ENCODE data around the gene TTC28.

TTC28 gene

GRCh38 chr22:28316014-28316413 lies 363.6 kb downstream of the TTC28 start:
- Histone ChIP-seq H3K9me3 (ENCODE audit: control insufficient read depth, insufficient read depth, low read length) (no peaks in the 10 kb centered on the region), H3K9ac (ENCODE audit: low read depth, low read length) (no peak overlapping the region), H3K4me3 (ENCODE audit: low read depth, low read length) (no peak overlapping the region), H3K27me3 (ENCODE audit: control insufficient read depth, insufficient read depth, low read length) (no peaks in the 10 kb centered on the region), H3K36me3 (ENCODE audit: control insufficient read depth, insufficient read depth, low read length) (no peaks in the 10 kb centered on the region), H3K4me1 (ENCODE audit: control insufficient read depth, insufficient read depth, low read length) (no peaks in the 10 kb centered on the region)

- no peaks in the 10 kb centered on the region for H3K4me1 ChIP-seq (ENCODE audit: control insufficient read depth, insufficient read depth, low read length)
- no peak overlapping the region for H3K9ac ChIP-seq (ENCODE audit: low read depth, low read length)
- no peaks in the 10 kb centered on the region for H3K27me3 ChIP-seq (ENCODE audit: control insufficient read depth, insufficient read depth, low read length)
- no peaks in the 10 kb centered on the region for H3K36me3 ChIP-seq (ENCODE audit: control insufficient read depth, insufficient read depth, low read length)
- H3K9me3 ChIP-seq (ENCODE audit: control insufficient read depth, insufficient read depth, low read length): no peaks in the 10 kb centered on the region
- H3K4me3 ChIP-seq (ENCODE audit: low read depth, low read length): no peak overlapping the region
These were observed 364.7 kb downstream of the TTC28 start for GRCh38 chr22:28314959-28315358.

GRCh38 chr22:28310299-28310698 lies 369.3 kb downstream of the TTC28 start:
- Histone ChIP-seq H3K4me1 (ENCODE audit: control insufficient read depth, insufficient read depth, low read length) (no peaks in the 10 kb centered on the region), H3K27me3 (ENCODE audit: control insufficient read depth, insufficient read depth, low read length) (no peaks in the 10 kb centered on the region), H3K36me3 (ENCODE audit: control insufficient read depth, insufficient read depth, low read length) (no peaks in the 10 kb centered on the region), H3K4me3 (ENCODE audit: low read depth, low read length) (no peak overlapping the region), H3K9ac (ENCODE audit: low read depth, low read length) (no peak overlapping the region), H3K9me3 (ENCODE audit: control insufficient read depth, insufficient read depth, low read length) (no peaks in the 10 kb centered on the region)

GRCh38 chr22:28299753-28300152 lies 379.9 kb downstream of the TTC28 start:
- no peaks in the 10 kb centered on the region for H3K36me3 ChIP-seq (ENCODE audit: control insufficient read depth, insufficient read depth, low read length)
- H3K27me3 ChIP-seq (ENCODE audit: control insufficient read depth, insufficient read depth, low read length): no peaks in the 10 kb centered on the region
- H3K4me3 ChIP-seq (ENCODE audit: low read depth, low read length): no peak overlapping the region
- no peaks in the 10 kb centered on the region for H3K4me1 ChIP-seq (ENCODE audit: control insufficient read depth, insufficient read depth, low read length)
- no peaks in the 10 kb centered on the region for H3K9me3 ChIP-seq (ENCODE audit: control insufficient read depth, insufficient read depth, low read length)
- H3K9ac ChIP-seq (ENCODE audit: low read depth, low read length): no peak overlapping the region

- no peaks in the 10 kb centered on the region for H3K27me3 ChIP-seq (ENCODE audit: control insufficient read depth, insufficient read depth, low read length)
- H3K4me3 ChIP-seq (ENCODE audit: low read depth, low read length): no peak overlapping the region
- H3K4me1 ChIP-seq (ENCODE audit: control insufficient read depth, insufficient read depth, low read length): no peaks in the 10 kb centered on the region
- H3K9me3 ChIP-seq (ENCODE audit: control insufficient read depth, insufficient read depth, low read length): no peaks in the 10 kb centered on the region
- H3K36me3 ChIP-seq (ENCODE audit: control insufficient read depth, insufficient read depth, low read length): no peaks in the 10 kb centered on the region
- no peak overlapping the region for H3K9ac ChIP-seq (ENCODE audit: low read depth, low read length)
These were observed 380.3 kb downstream of the TTC28 start for GRCh38 chr22:28299309-28299708.

- no peak overlapping the region for H3K4me3 ChIP-seq (ENCODE audit: low read depth, low read length)
These were observed 382.1 kb downstream of the TTC28 start for GRCh38 chr22:28297504-28297903.

GRCh38 chr22:28296452-28296851 lies 383.2 kb downstream of the TTC28 start:
- Histone ChIP-seq H3K9me3 (ENCODE audit: control insufficient read depth, insufficient read depth, low read length) (no peaks in the 10 kb centered on the region), H3K4me1 (ENCODE audit: control insufficient read depth, insufficient read depth, low read length) (no peaks in the 10 kb centered on the region)

More at GRCh38 chr22:28297504-28297903, 382.1 kb downstream of the TTC28 start:
- H3K4me1 ChIP-seq (ENCODE audit: control insufficient read depth, insufficient read depth, low read length): no peaks in the 10 kb centered on the region
- no peaks in the 10 kb centered on the region for H3K36me3 ChIP-seq (ENCODE audit: control insufficient read depth, insufficient read depth, low read length)
- no peak overlapping the region for H3K9ac ChIP-seq (ENCODE audit: low read depth, low read length)
- H3K27me3 ChIP-seq (ENCODE audit: control insufficient read depth, insufficient read depth, low read length): no peaks in the 10 kb centered on the region
- H3K9me3 ChIP-seq (ENCODE audit: control insufficient read depth, insufficient read depth, low read length): no peaks in the 10 kb centered on the region

GRCh38 chr22:28283068-28283654 lies 396.5 kb downstream of the TTC28 start:
- Histone ChIP-seq H3K4me3 (ENCODE audit: low read depth, low read length) (no peak overlapping the region), H3K9ac (ENCODE audit: low read depth, low read length) (no peak overlapping the region), H3K36me3 (ENCODE audit: control insufficient read depth, insufficient read depth, low read length) (no peaks in the 10 kb centered on the region), H3K9me3 (ENCODE audit: control insufficient read depth, insufficient read depth, low read length) (no peaks in the 10 kb centered on the region), H3K4me1 (ENCODE audit: control insufficient read depth, insufficient read depth, low read length) (no peaks in the 10 kb centered on the region), H3K27me3 (ENCODE audit: control insufficient read depth, insufficient read depth, low read length) (no peaks in the 10 kb centered on the region)

More at GRCh38 chr22:28296452-28296851, 383.2 kb downstream of the TTC28 start:
- Histone ChIP-seq H3K36me3 (ENCODE audit: control insufficient read depth, insufficient read depth, low read length) (no peaks in the 10 kb centered on the region), H3K27me3 (ENCODE audit: control insufficient read depth, insufficient read depth, low read length) (no peaks in the 10 kb centered on the region), H3K9ac (ENCODE audit: low read depth, low read length) (no peak overlapping the region), H3K4me3 (ENCODE audit: low read depth, low read length) (no peak overlapping the region)

- no peak overlapping the region for H3K9ac ChIP-seq (ENCODE audit: low read depth, low read length)
- H3K4me3 ChIP-seq (ENCODE audit: low read depth, low read length): no peak overlapping the region
- no peaks in the 10 kb centered on the region for H3K9me3 ChIP-seq (ENCODE audit: control insufficient read depth, insufficient read depth, low read length)
- H3K36me3 ChIP-seq (ENCODE audit: control insufficient read depth, insufficient read depth, low read length): no peaks in the 10 kb centered on the region
- no peaks in the 10 kb centered on the region for H3K4me1 ChIP-seq (ENCODE audit: control insufficient read depth, insufficient read depth, low read length)
- no peaks in the 10 kb centered on the region for H3K27me3 ChIP-seq (ENCODE audit: control insufficient read depth, insufficient read depth, low read length)
These were observed 397.1 kb downstream of the TTC28 start for GRCh38 chr22:28282405-28283067.

GRCh38 chr22:28279888-28280287 lies 399.8 kb downstream of the TTC28 start:
- peaks cover 6% of the 10 kb centered on the region for H3K4me1 ChIP-seq (ENCODE audit: control insufficient read depth, insufficient read depth, low read length)
- no peak overlapping the region for H3K4me3 ChIP-seq (ENCODE audit: low read depth, low read length)
- no peaks in the 10 kb centered on the region for H3K36me3 ChIP-seq (ENCODE audit: control insufficient read depth, insufficient read depth, low read length)
- H3K27me3 ChIP-seq (ENCODE audit: control insufficient read depth, insufficient read depth, low read length): no peaks in the 10 kb centered on the region
- no peak overlapping the region for H3K9ac ChIP-seq (ENCODE audit: low read depth, low read length)
- no peaks in the 10 kb centered on the region for H3K9me3 ChIP-seq (ENCODE audit: control insufficient read depth, insufficient read depth, low read length)

- H3K27me3 ChIP-seq (ENCODE audit: control insufficient read depth, insufficient read depth, low read length): no peaks in the 10 kb centered on the region
- no peaks in the 10 kb centered on the region for H3K9me3 ChIP-seq (ENCODE audit: control insufficient read depth, insufficient read depth, low read length)
- H3K36me3 ChIP-seq (ENCODE audit: control insufficient read depth, insufficient read depth, low read length): no peaks in the 10 kb centered on the region
- no peaks in the 10 kb centered on the region for H3K4me1 ChIP-seq (ENCODE audit: control insufficient read depth, insufficient read depth, low read length)
- no peak overlapping the region for H3K9ac ChIP-seq (ENCODE audit: low read depth, low read length)
- H3K4me3 ChIP-seq (ENCODE audit: low read depth, low read length): no peak overlapping the region
These were observed 410.4 kb downstream of the TTC28 start for GRCh38 chr22:28269277-28269676.

GRCh38 chr22:28268850-28269249 lies 410.8 kb downstream of the TTC28 start:
- no peaks in the 10 kb centered on the region for H3K9me3 ChIP-seq (ENCODE audit: control insufficient read depth, insufficient read depth, low read length)
- H3K4me3 ChIP-seq (ENCODE audit: low read depth, low read length): no peak overlapping the region
- no peaks in the 10 kb centered on the region for H3K27me3 ChIP-seq (ENCODE audit: control insufficient read depth, insufficient read depth, low read length)
- no peaks in the 10 kb centered on the region for H3K36me3 ChIP-seq (ENCODE audit: control insufficient read depth, insufficient read depth, low read length)
- H3K4me1 ChIP-seq (ENCODE audit: control insufficient read depth, insufficient read depth, low read length): no peaks in the 10 kb centered on the region
- no peak overlapping the region for H3K9ac ChIP-seq (ENCODE audit: low read depth, low read length)
